ENCODE results near the gene SMAD7. TPM values are rescaled to one million over a fixed set of nuclear protein-coding genes. Genes with fewer than 3 reads are reported as not detected.
A peak's percentile ranks its signal among the peaks of the same experiment; 100 is the strongest.

The SMAD7 gene
- total and polyA plus RNA-seq, 2 experiments from 2014 or later = 6.8 to 51.7 TPM

DNA sequence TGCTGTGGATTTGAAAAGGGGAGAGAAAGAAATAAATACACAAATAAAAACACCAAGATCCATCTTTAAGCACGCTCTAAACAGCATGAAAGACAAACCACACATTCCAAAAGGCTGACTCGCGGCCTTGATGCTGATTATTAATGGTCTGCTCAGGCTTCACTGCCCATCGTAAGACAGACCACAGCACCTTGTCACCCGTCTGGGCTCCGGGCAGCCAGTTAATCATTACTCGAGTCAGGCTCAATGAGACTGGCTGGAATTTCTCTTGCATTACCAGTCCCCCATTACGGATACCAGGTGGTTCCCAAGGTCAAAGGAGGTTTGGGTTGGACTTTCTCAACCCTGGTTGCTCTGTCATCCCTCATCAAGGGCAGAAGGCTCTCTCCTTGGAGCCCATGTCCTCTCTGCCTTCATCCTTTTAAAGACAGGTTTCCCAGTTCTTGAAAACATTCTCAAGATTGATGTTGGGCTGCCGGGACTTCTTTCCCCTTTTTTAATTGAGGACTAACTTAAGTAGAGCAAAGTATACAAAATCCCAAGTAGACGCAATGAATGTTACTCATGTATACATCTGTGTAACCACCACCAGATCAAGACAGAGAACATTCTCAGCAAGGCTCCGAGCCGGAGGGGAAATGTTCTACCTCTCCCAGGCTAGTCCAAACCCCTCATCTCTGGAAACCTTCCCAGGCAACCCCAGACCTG lies 8.1 kb downstream of the SMAD7 start:
- Histone ChIP-seq H3K27ac (peak overlapping the region; percentile 87), H3K79me2 (ENCODE audit: insufficient read depth) (peaks cover 100% of the 10 kb centered on the region), H3K9me3 (ENCODE audit: low read depth) (no peaks in the 10 kb centered on the region), H3K4me1 (ENCODE audit: insufficient read depth) (peaks cover 84% of the 10 kb centered on the region), H3K4me3 (peak overlapping the region; percentile 53), H3K4me2 (ENCODE audit: unreplicated experiment) (peak overlapping the region; percentile 84), H3F3A (ENCODE audit: insufficient read depth) (peaks cover 85% of the 10 kb centered on the region), H4K20me1 (ENCODE audit: insufficient read depth) (peaks cover 4% of the 10 kb centered on the region; the same call in 1 of the 2 replicates), H3K9ac (peak overlapping the region; percentile 69), H3K36me3 (ENCODE audit: low read depth) (peaks cover 25% of the 10 kb centered on the region), H2AFZ (no peak overlapping the region), H3K9me2 (ENCODE audit: insufficient read depth) (no peaks in the 10 kb centered on the region), H3K27me3 (replicated peaks; ENCODE audit: insufficient read depth) (no peaks in the 10 kb centered on the region)
- TF ChIP-seq EZH2phosphoT487 (IDR thresholded peaks at IDR 0.05; ENCODE audit: insufficient read depth, low read depth) (peak; percentile 87), EZH2 (IDR thresholded peaks at IDR 0.05; ENCODE audit: insufficient read depth, poor library complexity, severe bottlenecking) (no peak)
- peak; percentile 97 for DNase-seq
- 12 to 13% methylated on average over 12 of the region's 12 CpGs for WGBS, 2 experiments (ENCODE audit: low coverage in 1 of 2, low lambda C conversion rate in 2 of 2, missing lambda C conversion rate in 2 of 2)
- in situ Hi-C loops (cut with MboI) = loop anchor here (10.0 to 25.0 kb wide), 2 partner anchors 205 to 232 kb away; no protein-coding TSS in a partner anchor

DNA sequence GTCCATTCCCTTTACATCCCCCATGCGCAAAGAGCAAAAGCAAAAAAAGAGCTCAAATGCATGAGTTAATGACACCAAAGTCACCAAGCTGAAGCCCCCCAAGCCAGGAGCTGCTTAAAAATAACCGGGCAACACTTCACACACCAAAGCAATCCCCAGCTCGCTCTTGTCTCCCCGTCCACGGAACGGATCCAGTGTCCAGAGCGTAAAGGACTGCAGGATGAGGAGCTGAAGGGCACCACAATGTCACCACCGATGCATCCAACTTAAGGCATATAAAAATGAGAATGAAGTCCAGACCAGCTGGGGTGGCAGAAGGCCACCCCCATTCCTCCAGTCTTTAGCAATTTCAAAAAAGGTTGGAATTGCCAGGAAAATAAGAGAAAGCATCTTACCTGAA lies 8.7 kb downstream of the SMAD7 start:
- peak overlapping the region; percentile 47 for H3K4me3 ChIP-seq
- H3K79me2 ChIP-seq (ENCODE audit: insufficient read depth) = peaks cover 100% of the 10 kb centered on the region
- H3K9me2 ChIP-seq (ENCODE audit: insufficient read depth) = no peaks in the 10 kb centered on the region
- peak overlapping the region; percentile 69 for H3K9ac ChIP-seq
- H3K27ac ChIP-seq = peak overlapping the region; percentile 87
- no peaks in the 10 kb centered on the region for H3K27me3 ChIP-seq (replicated peaks; ENCODE audit: insufficient read depth)
- H4K20me1 ChIP-seq (ENCODE audit: insufficient read depth) = no peaks in the 10 kb centered on the region; the same call in 1 of the 2 replicates
- no peak overlapping the region for H2AFZ ChIP-seq
- no peaks in the 10 kb centered on the region for H3K9me3 ChIP-seq (ENCODE audit: low read depth)
- in situ Hi-C loops (cut with MboI) = loop anchor here (10.0 to 25.0 kb wide), 2 partner anchors 205 to 233 kb away; no protein-coding TSS in a partner anchor
- WGBS, 2 experiments (ENCODE audit: low coverage in 1 of 2, low lambda C conversion rate in 2 of 2, missing lambda C conversion rate in 2 of 2) = 73 to 77% methylated on average over 8 of the region's 8 CpGs
- H3K4me1 ChIP-seq (ENCODE audit: insufficient read depth) = peaks cover 90% of the 10 kb centered on the region
- peaks cover 84% of the 10 kb centered on the region for H3F3A ChIP-seq (ENCODE audit: insufficient read depth)
- DNase-seq = peak; percentile 38
- no peak for TF ChIP-seq EZH2phosphoT487 (IDR thresholded peaks at IDR 0.05; ENCODE audit: insufficient read depth, low read depth)
- no peak for TF ChIP-seq EZH2 (IDR thresholded peaks at IDR 0.05; ENCODE audit: insufficient read depth, poor library complexity, severe bottlenecking)
- H3K4me2 ChIP-seq (ENCODE audit: unreplicated experiment) = peak overlapping the region; percentile 84
- H3K36me3 ChIP-seq (ENCODE audit: low read depth) = peaks cover 20% of the 10 kb centered on the region

DNA sequence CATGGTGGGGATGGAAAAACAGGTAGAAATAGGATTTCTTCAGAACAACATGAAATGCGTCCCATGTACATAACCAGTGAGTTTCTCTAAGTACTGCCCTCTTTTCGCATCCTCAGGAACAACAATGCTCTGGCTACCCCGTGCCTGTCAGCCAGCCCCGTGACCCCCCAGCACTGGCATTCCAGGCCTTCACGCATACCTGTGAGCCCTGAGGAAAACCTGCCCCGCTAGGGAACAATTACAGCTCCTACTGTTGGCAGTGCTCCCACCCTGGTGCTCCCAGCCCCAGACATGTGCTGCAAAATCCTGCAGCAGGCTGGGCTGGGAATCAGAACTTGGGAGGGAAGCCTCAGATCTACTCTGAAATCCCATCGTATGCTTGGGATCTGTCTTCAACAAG lies 9.1 kb downstream of the SMAD7 start:
- H3K9me3 ChIP-seq (ENCODE audit: low read depth) = no peaks in the 10 kb centered on the region
- H3K4me3 ChIP-seq = peak overlapping the region; percentile 47
- H3K9me2 ChIP-seq (ENCODE audit: insufficient read depth) = no peaks in the 10 kb centered on the region
- peak overlapping the region; percentile 84 for H3K4me2 ChIP-seq (ENCODE audit: unreplicated experiment)
- H4K20me1 ChIP-seq (ENCODE audit: insufficient read depth) = no peaks in the 10 kb centered on the region; the same call in 1 of the 2 replicates
- no peaks in the 10 kb centered on the region for H3K27me3 ChIP-seq (replicated peaks; ENCODE audit: insufficient read depth)
- peaks cover 100% of the 10 kb centered on the region for H3K79me2 ChIP-seq (ENCODE audit: insufficient read depth)
- DNase-seq = peak; percentile 24
- H3K27ac ChIP-seq = peak overlapping the region; percentile 87
- 74 to 80% methylated on average over 7 of the region's 7 CpGs for WGBS, 2 experiments (ENCODE audit: low coverage in 1 of 2, low lambda C conversion rate in 2 of 2, missing lambda C conversion rate in 2 of 2)
- TF ChIP-seq EZH2phosphoT487 (IDR thresholded peaks at IDR 0.05; ENCODE audit: insufficient read depth, low read depth) (no peak), EZH2 (IDR thresholded peaks at IDR 0.05; ENCODE audit: insufficient read depth, poor library complexity, severe bottlenecking) (no peak)
- H3F3A ChIP-seq (ENCODE audit: insufficient read depth) = peaks cover 81% of the 10 kb centered on the region
- H3K36me3 ChIP-seq (ENCODE audit: low read depth) = peaks cover 17% of the 10 kb centered on the region
- H3K9ac ChIP-seq = peak overlapping the region; percentile 69
- in situ Hi-C loops (cut with MboI) = loop anchor here (10.0 to 25.0 kb wide), 2 partner anchors 204 to 233 kb away; no protein-coding TSS in a partner anchor
- no peak overlapping the region for H2AFZ ChIP-seq
- H3K4me1 ChIP-seq (ENCODE audit: insufficient read depth) = peaks cover 90% of the 10 kb centered on the region

DNA sequence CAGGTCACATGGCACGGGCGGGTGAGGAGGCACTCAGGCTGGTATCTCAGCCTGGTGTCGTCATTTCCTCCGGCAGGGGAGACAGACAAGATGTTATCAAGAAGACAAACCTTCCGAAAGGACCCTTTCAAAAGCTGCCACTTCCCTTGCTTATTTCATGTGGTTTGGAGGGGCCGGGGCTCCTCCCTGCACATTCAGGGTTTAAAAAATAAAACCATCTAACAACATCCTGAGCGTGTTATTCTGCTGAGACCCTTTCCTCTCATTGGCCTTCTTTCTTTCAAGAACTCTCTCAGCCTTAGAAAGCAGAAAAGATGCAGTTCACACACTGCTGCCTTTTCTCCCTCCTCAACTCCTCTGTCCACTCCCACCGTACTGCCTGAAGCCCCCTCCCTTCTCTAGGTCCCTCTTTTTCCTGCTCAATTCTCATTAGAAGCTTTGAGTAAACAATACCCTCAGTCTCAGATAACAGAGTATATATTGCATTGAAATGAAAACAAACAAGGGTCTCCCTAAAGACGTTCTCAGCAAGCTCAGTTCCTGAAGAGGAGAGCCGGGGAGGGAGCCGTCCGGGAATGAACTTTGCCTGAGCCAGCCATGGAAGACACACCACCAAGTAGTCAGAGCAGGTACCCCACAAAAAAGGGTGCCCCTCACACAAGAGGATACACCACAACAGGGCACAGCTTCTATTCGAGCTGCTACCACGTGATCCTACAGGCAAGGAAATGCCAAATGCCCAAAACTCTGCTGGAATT lies 9.7 kb downstream of the SMAD7 start:
- H3K4me3 ChIP-seq = no peak overlapping the region; the same call in 1 of the 2 replicates
- H4K20me1 ChIP-seq (ENCODE audit: insufficient read depth) = no peaks in the 10 kb centered on the region; the same call in 1 of the 2 replicates
- peaks cover 21% of the 10 kb centered on the region for H3K36me3 ChIP-seq (ENCODE audit: low read depth)
- H3K79me2 ChIP-seq (ENCODE audit: insufficient read depth) = peaks cover 100% of the 10 kb centered on the region
- peak overlapping the region; percentile 69 for H3K9ac ChIP-seq
- peak; percentile 21 for DNase-seq
- no peak overlapping the region for H2AFZ ChIP-seq
- in situ Hi-C loops (cut with MboI) = loop anchor here (10.0 to 25.0 kb wide), 2 partner anchors 204 to 234 kb away; no protein-coding TSS in a partner anchor
- no peaks in the 10 kb centered on the region for H3K27me3 ChIP-seq (replicated peaks; ENCODE audit: insufficient read depth)
- no peaks in the 10 kb centered on the region for H3K9me3 ChIP-seq (ENCODE audit: low read depth)
- H3K4me2 ChIP-seq (ENCODE audit: unreplicated experiment) = peak overlapping the region; percentile 86
- H3K27ac ChIP-seq = peak overlapping the region; percentile 87
- no peak for TF ChIP-seq EZH2phosphoT487 (IDR thresholded peaks at IDR 0.05; ENCODE audit: insufficient read depth, low read depth)
- TF ChIP-seq EZH2 (IDR thresholded peaks at IDR 0.05; ENCODE audit: insufficient read depth, poor library complexity, severe bottlenecking) = no peak
- peaks cover 90% of the 10 kb centered on the region for H3K4me1 ChIP-seq (ENCODE audit: insufficient read depth)
- WGBS, 2 experiments (ENCODE audit: low coverage in 1 of 2, low lambda C conversion rate in 2 of 2, missing lambda C conversion rate in 2 of 2) = 82 to 88% methylated on average over 14 of the region's 14 CpGs
- H3K9me2 ChIP-seq (ENCODE audit: insufficient read depth) = no peaks in the 10 kb centered on the region
- peaks cover 84% of the 10 kb centered on the region for H3F3A ChIP-seq (ENCODE audit: insufficient read depth)

Data from GM23248 (cell line).